IPS-18c (cell line): ENCODE measurements around the gene TJAP1.

Experiments
- H3K4me3 ChIP-seq: 2 replicates; pipeline ENCODE4 v1.7.0; 2013; ENCODE audit warnings: low read depth, mild to moderate bottlenecking, low read length, moderate library complexity; ENCODE audit not compliant: insufficient read depth
- H3K9me3 ChIP-seq: one replicate; pipeline ENCODE4 v1.6.1; 2013; ENCODE audit warnings: mild to moderate bottlenecking, low read length, moderate library complexity; ENCODE audit not compliant: control insufficient read depth, insufficient read depth

Gene TJAP1

DNA sequence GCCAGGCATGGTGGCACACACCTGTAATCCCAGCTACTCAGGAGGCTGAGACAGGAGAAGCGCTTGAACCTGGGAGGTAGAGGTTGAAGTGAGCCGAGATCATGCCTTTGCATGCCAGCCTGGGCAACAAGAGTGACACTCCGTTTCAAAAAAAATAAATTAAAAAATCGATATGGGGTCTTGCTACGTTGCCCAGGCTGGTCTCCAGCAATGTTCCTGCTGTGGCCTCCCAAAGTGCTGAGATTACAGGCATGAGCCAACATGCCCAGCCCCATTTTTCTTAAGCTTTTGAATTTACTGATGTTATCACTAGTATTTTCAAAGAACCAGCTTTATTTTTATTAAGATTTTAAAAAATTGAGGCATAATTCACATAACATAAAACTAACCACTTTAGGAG is 63.1 kb downstream of the TJAP1 start:
- Histone ChIP-seq H3K9me3 (no peaks in the 10 kb centered on the region), H3K4me3 (no peak overlapping the region)

- Histone ChIP-seq H3K9me3 (no peaks in the 10 kb centered on the region), H3K4me3 (no peak overlapping the region)
These were observed 64.6 kb downstream of the TJAP1 start for GRCh38 chr6:43541774-43542471.

- no peak overlapping the region for H3K4me3 ChIP-seq
These were observed 67.1 kb downstream of the TJAP1 start for GRCh38 chr6:43544461-43544860.

DNA sequence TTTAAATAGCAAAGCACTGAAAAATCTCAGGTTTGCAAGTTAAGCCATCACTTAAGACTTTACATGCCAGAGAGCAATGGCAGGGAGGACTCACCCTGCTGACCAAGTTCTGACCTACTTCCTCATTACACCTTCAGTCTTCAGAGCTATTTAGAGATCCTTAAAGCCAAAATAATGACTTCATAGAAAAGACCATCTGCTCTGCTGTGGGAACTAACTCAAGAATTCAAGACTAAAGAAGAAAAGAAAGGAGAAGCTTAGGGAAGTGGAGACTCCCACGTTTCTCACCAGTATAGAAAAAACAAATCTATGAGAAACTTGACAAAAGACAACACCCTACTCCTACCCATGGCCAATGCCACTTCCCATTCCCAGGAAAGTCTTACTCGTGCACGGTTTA is 69.9 kb downstream of the TJAP1 start:
- Histone ChIP-seq H3K9me3 (no peaks in the 10 kb centered on the region), H3K4me3 (no peak overlapping the region)

More at GRCh38 chr6:43544461-43544860, 67.1 kb downstream of the TJAP1 start:
- H3K9me3 ChIP-seq, result no peaks in the 10 kb centered on the region
